Breast epithelium (tissue), 4 donors: ENCODE data around the gene RBMS2. TPM values are rescaled to one million over a fixed set of nuclear protein-coding genes. Genes with fewer than 3 reads are reported as not detected.
A peak's percentile ranks its signal among the peaks of the same experiment; 100 is the strongest.

Experiments used
- DNase-seq, 2 donors: peaks; one replicate each; pipeline ENCODE4 v3.0.0-alpha.2; 2019; ENCODE audit warnings: low spot score in 2 of 2
- H3K27ac ChIP-seq, 2 donors: fragments of 200-600 bp; sonication (generic) in 1 of 2; one replicate each; pipeline ENCODE4 v1.5.1; 2016 to 2019; ENCODE audit warnings: mild to moderate bottlenecking in 1 of 2
- H3K27me3 ChIP-seq, 2 donors: fragments of 200-600 bp; sonication (generic) in 1 of 2; one replicate each; pipeline versions ENCODE4 v1.5.1 to v1.6.0; 2017 to 2019; ENCODE audit warnings: control low read depth in 1 of 2, mild to moderate bottlenecking in 1 of 2
- H3K36me3 ChIP-seq: fragments of 200-600 bp; one replicate; pipeline ENCODE4 v1.5.1; 2019
- H3K4me1 ChIP-seq, 2 donors: fragments of 200-600 bp; sonication (generic); one replicate each; pipeline ENCODE4 v1.5.1; 2016 to 2019; ENCODE audit warnings: control low read depth in 1 of 2
- H3K4me3 ChIP-seq, 3 donors: fragments of 200-600 bp; sonication (generic); 1 replicate in 2 of 3; 2 replicates in 1 of 3; pipeline ENCODE4 v1.5.1; 2016 to 2019; ENCODE audit warnings: mild to moderate bottlenecking in 3 of 3, moderate library complexity in 2 of 3
- H3K9me3 ChIP-seq, 2 donors: fragments of 200-600 bp; sonication (generic) in 1 of 2; one replicate each; pipeline ENCODE4 v1.5.1; 2016 to 2019; ENCODE audit warnings: control low read depth in 1 of 2
- POLR2A ChIP-seq: fragments of 450-650 bp; IDR thresholded peaks from one replicate; pipeline ENCODE4 v1.6.1; 2016; ENCODE audit warnings: antibody characterized with exemption, mild to moderate bottlenecking, moderate library complexity
- POLR2AphosphoS5 ChIP-seq, 3 donors: sonication (generic); formaldehyde crosslinking; IDR thresholded peaks; one replicate each; pipeline ENCODE4 v1.6.1; 2017; ENCODE audit warnings: antibody characterized with exemption in 3 of 3
- intact Hi-C: fragments of 100-400 bp; cut with DNase I; formaldehyde crosslinking; loops from one replicate; pipeline ENCODE4 v1.15.1; 2023; ENCODE audit warnings: low total_unique reads
- total RNA-seq, 3 donors: library from RNA; depleted of rRNA; stranded (reverse); fragments of >200 nt; gene quantifications; one replicate each; pipeline ENCODE4 v1.1.0, GENCODE V29; 2016
- TF ChIP-seq, protein P1 (sequence below), 3 donors: fragments of 450-650 bp; IDR thresholded peaks; one replicate each; pipeline ENCODE4 v1.5.1; 2016 to 2017; ENCODE audit warnings: antibody characterized with exemption in 3 of 3, mild to moderate bottlenecking in 3 of 3, moderate library complexity in 3 of 3

Gene RBMS2
- total RNA-seq, 3 donors from 2014 or later = 22.9 to 27.5 (median 27.2) TPM

DNA sequence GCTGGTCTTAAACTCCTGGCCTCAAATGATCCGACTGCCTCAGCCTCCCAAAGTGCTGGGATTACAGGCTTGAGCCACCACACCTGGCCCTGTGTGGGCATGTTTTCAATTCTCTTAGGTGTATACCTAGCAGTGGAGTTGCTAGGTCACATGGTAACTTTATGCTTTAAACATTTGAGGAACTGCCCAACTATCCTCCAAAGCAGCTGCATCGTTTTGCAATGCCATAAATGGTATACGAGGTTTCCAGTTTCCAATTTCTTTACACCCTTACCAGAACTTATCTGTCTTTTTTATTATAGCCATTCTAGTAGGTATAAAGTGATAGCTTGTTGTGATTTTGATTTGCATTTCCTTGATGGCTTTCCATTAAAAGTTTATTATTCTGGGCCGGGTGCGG lies 25.1 kb downstream of the RBMS2 start:
- TF ChIP-seq, protein P1, sequence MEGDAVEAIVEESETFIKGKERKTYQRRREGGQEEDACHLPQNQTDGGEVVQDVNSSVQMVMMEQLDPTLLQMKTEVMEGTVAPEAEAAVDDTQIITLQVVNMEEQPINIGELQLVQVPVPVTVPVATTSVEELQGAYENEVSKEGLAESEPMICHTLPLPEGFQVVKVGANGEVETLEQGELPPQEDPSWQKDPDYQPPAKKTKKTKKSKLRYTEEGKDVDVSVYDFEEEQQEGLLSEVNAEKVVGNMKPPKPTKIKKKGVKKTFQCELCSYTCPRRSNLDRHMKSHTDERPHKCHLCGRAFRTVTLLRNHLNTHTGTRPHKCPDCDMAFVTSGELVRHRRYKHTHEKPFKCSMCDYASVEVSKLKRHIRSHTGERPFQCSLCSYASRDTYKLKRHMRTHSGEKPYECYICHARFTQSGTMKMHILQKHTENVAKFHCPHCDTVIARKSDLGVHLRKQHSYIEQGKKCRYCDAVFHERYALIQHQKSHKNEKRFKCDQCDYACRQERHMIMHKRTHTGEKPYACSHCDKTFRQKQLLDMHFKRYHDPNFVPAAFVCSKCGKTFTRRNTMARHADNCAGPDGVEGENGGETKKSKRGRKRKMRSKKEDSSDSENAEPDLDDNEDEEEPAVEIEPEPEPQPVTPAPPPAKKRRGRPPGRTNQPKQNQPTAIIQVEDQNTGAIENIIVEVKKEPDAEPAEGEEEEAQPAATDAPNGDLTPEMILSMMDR (IDR thresholded peaks at IDR 0.05) = no peak
- TF ChIP-seq POLR2A = no peak
- TF ChIP-seq POLR2AphosphoS5 (IDR thresholded peaks at IDR 0.05) = no peak
- DNase-seq = no peak
- intact Hi-C loops = no loop called here
- no peaks in the 10 kb centered on the region for H3K4me1 ChIP-seq
- no peak overlapping the region for H3K4me3 ChIP-seq
- H3K27me3 ChIP-seq = no peaks in the 10 kb centered on the region
- H3K27ac ChIP-seq = no peak overlapping the region
- H3K9me3 ChIP-seq = no peaks in the 10 kb centered on the region
- no peaks in the 10 kb centered on the region for H3K36me3 ChIP-seq

DNA sequence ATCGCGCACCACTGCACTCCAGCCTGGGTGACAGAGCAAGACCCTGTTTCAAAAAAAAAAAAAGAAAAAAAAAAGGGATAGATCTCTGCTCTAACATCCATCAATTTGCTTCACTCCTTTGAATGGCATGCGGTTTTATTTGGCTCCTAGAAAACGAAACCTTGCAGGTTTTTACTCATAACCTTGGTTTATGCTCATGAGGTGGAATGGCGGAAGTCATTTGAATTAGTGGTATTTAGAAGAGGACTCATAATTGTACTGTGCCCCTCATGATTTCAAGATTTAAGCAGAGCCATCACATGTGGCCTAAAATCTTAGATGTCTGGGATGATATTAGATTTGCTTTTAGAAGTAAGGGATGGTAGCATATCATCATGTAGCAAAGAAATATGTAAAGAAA lies 29.4 kb downstream of the RBMS2 start:
- intact Hi-C loops = no loop called here
- H3K27me3 ChIP-seq = no peaks in the 10 kb centered on the region
- no peaks in the 10 kb centered on the region for H3K36me3 ChIP-seq
- DNase-seq = no peak
- no peaks in the 10 kb centered on the region for H3K4me1 ChIP-seq
- H3K4me3 ChIP-seq = no peak overlapping the region
- TF ChIP-seq POLR2AphosphoS5 (IDR thresholded peaks at IDR 0.05) (no peak), POLR2A (no peak)
- TF ChIP-seq, protein P1 (IDR thresholded peaks at IDR 0.05) = no peak
- no peaks in the 10 kb centered on the region for H3K9me3 ChIP-seq
- no peak overlapping the region for H3K27ac ChIP-seq

DNA sequence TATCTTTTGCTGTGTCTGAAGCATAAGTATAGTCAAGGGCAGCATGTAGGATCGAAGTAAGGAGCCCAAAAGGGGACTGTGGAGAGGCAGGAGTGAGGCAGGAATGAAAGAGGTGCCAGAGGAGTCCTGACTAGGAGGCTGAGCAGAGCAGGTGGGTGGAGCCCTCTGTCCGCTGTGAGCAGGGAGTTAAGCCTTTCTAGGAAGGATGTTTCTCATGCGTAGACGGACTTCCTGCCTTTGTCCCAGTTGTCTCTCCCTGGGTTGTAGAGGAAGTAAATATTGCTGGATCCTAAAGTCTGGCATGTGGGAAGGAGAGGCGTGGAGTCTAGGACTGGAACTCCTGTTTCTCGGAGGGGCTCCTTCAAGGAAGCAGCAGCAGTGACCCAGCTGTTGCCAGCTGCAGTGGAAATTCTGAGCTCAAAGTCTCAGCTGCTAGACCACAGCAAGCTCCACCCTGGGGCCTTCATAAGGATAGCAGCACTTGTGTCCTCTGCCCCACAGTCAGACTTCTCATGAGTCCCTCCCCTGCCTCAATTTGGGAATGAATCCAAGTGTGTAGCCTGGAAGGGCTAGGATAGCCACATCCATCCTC lies 44.0 kb downstream of the RBMS2 start:
- Histone ChIP-seq H3K27me3 (no peaks in the 10 kb centered on the region), H3K27ac (peak overlapping the region; percentile 50 to 89), H3K9me3 (no peaks in the 10 kb centered on the region), H3K4me3 (peak overlapping the region in 1 of 3 donors; percentile 41), H3K36me3 (no peaks in the 10 kb centered on the region), H3K4me1 (no peaks in the 10 kb centered on the region)
- peak in 1 of 2 donors; percentile 24 for DNase-seq
- no peak for TF ChIP-seq POLR2A
- TF ChIP-seq POLR2AphosphoS5 (IDR thresholded peaks at IDR 0.05) = peak; percentile 30 to 75 (median 53)
- intact Hi-C loops = no loop called here

DNA sequence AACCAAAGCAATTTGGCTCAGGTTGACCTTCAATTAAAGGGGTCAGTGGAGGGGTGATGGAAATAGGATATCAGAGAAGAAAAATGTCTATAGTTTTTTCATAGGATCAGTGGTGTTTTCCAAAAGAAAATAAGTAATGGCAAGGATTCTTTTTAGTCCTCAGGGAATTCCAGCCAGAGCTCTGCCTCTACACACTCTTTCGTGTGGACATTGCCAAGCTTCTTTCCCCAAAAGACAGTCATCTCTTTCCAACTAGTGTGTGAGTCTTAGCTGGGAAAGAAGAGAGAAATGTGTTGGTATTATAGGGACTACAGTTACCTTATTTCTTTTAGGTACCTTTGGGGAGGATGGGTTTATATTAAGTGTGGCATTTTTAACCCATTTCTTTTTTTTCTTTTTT lies 46.5 kb downstream of the RBMS2 start:
- no peak for TF ChIP-seq POLR2A
- TF ChIP-seq, protein P1 (IDR thresholded peaks at IDR 0.05) = no peak
- no peak for TF ChIP-seq POLR2AphosphoS5 (IDR thresholded peaks at IDR 0.05)
- Histone ChIP-seq H3K36me3 (no peaks in the 10 kb centered on the region), H3K9me3 (no peaks in the 10 kb centered on the region), H3K4me3 (no peak overlapping the region), H3K4me1 (no peaks in the 10 kb centered on the region), H3K27ac (no peak overlapping the region), H3K27me3 (no peaks in the 10 kb centered on the region)
- intact Hi-C loops = no loop called here
- DNase-seq = no peak

DNA sequence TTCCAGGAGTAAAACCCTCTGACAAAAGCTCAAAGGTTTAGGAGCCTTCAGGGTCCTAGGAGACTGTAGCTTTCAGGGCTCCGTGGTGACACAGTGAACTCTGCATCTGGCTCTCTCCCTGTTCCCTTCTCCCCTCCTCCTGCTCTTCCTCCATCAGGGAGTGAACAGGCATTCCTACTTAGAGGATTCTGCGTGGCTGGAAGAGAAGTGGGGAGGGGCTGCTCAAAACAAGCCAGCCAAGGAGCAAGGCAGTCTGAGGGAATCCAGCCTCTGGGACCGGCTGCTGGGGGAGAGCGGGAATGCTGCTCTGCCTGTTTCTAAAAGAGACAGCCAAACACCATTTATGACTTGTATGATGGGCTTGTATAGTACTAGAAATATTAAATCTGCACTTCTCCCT lies 49.5 kb downstream of the RBMS2 start:
- Histone ChIP-seq H3K27ac (peak overlapping the region; percentile 70 to 71), H3K36me3 (no peaks in the 10 kb centered on the region), H3K9me3 (no peaks in the 10 kb centered on the region), H3K4me3 (no peak overlapping the region), H3K4me1 (no peaks in the 10 kb centered on the region), H3K27me3 (no peaks in the 10 kb centered on the region)
- intact Hi-C loops = loop anchor here (10.0 kb wide), 1 partner anchor 56 kb away; no protein-coding TSS in a partner anchor
- DNase-seq = no peak
- TF ChIP-seq POLR2AphosphoS5 (IDR thresholded peaks at IDR 0.05) (no peak), POLR2A (no peak)
- TF ChIP-seq, protein P1 (IDR thresholded peaks at IDR 0.05) = no peak
